ENCODE data around the gene NOTCH1. TPM values are rescaled to one million over a fixed set of nuclear protein-coding genes. Genes with fewer than 3 reads are reported as not detected.
A peak's percentile ranks its signal among the peaks of the same experiment; 100 is the strongest.

The NOTCH1 gene
- total RNA-seq, 3 donors from 2014 or later, result 12.6 to 33.8 (median 21.1) TPM

DNA sequence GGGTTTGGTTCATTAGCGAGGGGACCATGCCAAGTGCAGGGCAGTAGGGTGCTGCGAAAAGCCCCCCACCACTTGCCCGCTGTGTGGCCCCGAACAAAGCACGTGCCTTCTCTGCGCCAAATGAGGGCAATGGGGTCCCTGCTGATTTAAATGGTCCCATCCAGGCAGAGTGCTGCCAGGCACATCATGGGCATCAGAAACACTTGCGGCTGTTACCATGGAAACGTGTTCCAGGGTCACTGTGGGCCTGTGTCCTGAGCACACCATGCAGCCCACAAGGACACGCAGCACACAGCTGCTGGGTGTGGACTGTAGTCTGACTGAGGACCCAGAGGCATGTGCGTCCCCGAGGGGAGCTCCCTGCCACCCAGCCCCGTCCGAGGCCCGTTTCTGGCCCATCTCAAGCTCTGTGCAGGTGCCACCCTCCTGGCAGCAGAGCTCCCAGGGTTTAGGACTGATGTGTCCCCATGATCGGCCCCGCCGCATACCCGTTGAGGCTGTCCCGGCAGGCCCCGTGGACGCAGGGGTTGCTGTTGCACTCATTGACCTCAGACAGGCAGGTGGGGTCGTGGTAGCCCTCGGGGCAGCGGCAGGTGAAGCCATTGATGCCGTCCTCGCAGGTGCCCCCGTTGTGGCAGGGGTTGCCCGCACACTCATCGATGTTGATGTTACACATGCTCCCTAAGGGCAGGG lies 31.7 kb downstream of the NOTCH1 start:
- DNase-seq (ENCODE audit: low spot score in 2 of 2), result no peak
- intact Hi-C loops (cut with DNase I; ENCODE audit: low total_unique reads), result loop anchor here (1.0 kb wide), 1 partner anchor 32 kb away; the partner anchor contains the start of gene NOTCH1
- Histone ChIP-seq H3K27me3 (no peaks in the 10 kb centered on the region), H3K9me3 (no peaks in the 10 kb centered on the region), H3K4me3 (no peak overlapping the region), H3K27ac (no peak overlapping the region), H3K36me3 (no peaks in the 10 kb centered on the region), H3K4me1 (no peaks in the 10 kb centered on the region)
- TF ChIP-seq, protein P1, sequence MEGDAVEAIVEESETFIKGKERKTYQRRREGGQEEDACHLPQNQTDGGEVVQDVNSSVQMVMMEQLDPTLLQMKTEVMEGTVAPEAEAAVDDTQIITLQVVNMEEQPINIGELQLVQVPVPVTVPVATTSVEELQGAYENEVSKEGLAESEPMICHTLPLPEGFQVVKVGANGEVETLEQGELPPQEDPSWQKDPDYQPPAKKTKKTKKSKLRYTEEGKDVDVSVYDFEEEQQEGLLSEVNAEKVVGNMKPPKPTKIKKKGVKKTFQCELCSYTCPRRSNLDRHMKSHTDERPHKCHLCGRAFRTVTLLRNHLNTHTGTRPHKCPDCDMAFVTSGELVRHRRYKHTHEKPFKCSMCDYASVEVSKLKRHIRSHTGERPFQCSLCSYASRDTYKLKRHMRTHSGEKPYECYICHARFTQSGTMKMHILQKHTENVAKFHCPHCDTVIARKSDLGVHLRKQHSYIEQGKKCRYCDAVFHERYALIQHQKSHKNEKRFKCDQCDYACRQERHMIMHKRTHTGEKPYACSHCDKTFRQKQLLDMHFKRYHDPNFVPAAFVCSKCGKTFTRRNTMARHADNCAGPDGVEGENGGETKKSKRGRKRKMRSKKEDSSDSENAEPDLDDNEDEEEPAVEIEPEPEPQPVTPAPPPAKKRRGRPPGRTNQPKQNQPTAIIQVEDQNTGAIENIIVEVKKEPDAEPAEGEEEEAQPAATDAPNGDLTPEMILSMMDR (IDR thresholded peaks at IDR 0.05), result no peak
- TF ChIP-seq POLR2A (IDR thresholded peaks at IDR 0.05) (no peak), POLR2AphosphoS5 (IDR thresholded peaks at IDR 0.05) (no peak)

DNA sequence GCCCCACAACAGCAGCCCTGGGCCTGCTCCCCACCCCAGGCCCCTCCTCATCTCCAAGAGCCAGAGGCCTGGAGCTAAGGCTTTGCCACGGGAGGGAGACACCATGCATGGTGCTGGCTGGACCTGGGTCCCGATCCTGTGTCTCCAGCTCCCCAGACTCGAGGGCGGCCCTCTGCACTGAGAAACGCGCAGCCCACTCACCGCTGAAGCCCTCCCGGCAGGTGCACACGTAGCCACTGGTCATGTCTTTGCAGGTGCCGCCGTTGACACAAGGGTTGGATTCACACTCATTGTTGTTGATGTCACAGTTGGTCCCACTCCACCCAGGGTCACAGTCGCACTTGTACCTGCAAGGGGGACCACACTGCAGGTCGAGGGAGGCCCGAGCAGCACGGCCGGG lies 32.7 kb downstream of the NOTCH1 start:
- TF ChIP-seq POLR2A (IDR thresholded peaks at IDR 0.05) (no peak), POLR2AphosphoS5 (IDR thresholded peaks at IDR 0.05) (no peak)
- TF ChIP-seq, protein P1 (IDR thresholded peaks at IDR 0.05), result no peak
- intact Hi-C loops (cut with DNase I; ENCODE audit: low total_unique reads), result no loop called here
- Histone ChIP-seq H3K4me3 (no peak overlapping the region), H3K27me3 (no peaks in the 10 kb centered on the region), H3K27ac (peak overlapping the region in 1 of 2 donors; percentile 85), H3K4me1 (no peaks in the 10 kb centered on the region), H3K36me3 (no peaks in the 10 kb centered on the region), H3K9me3 (no peaks in the 10 kb centered on the region)
- no peak for DNase-seq (ENCODE audit: low spot score in 2 of 2)

DNA sequence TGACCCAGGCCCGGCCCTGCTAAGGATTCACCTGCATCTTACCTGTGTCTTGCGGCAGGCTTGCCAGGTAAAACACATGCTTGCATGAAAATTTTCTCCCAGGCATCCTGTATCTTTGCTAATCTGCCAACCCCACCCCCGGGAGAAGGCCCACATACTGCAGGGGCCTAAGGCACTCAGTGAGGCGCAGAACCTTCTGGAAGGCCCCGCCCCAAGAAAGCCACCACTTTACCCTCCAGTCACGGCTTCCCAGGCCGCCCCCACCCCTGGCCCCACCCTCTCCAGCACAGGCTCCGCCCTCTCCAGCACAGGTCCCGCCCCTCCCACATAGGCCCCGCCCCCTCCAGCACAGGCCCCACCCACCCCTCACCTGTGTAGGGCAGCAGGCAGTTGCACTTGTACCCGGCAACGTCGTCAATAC lies 33.2 kb downstream of the NOTCH1 start:
- H3K36me3 ChIP-seq, result no peaks in the 10 kb centered on the region
- peak overlapping the region; percentile 58 to 85 for H3K27ac ChIP-seq
- H3K4me1 ChIP-seq, result no peaks in the 10 kb centered on the region
- H3K9me3 ChIP-seq, result no peaks in the 10 kb centered on the region
- TF ChIP-seq POLR2AphosphoS5 (IDR thresholded peaks at IDR 0.05), result no peak
- no peak for TF ChIP-seq POLR2A (IDR thresholded peaks at IDR 0.05)
- TF ChIP-seq, protein P1 (IDR thresholded peaks at IDR 0.05), result no peak
- DNase-seq (ENCODE audit: low spot score in 2 of 2), result no peak
- no peaks in the 10 kb centered on the region for H3K27me3 ChIP-seq
- intact Hi-C loops (cut with DNase I; ENCODE audit: low total_unique reads), result no loop called here
- peak overlapping the region in 1 of 3 donors; percentile 3 for H3K4me3 ChIP-seq

GRCh38 chr9:136511670-136512592 lies 33.9 kb downstream of the NOTCH1 start:
- Histone ChIP-seq H3K9me3 (no peaks in the 10 kb centered on the region), H3K4me3 (peak overlapping the region in 1 of 3 donors; percentile 3), H3K36me3 (no peaks in the 10 kb centered on the region), H3K27me3 (no peaks in the 10 kb centered on the region), H3K27ac (peak overlapping the region; percentile 58 to 85), H3K4me1 (no peaks in the 10 kb centered on the region)
- intact Hi-C loops (cut with DNase I; ENCODE audit: low total_unique reads), result no loop called here
- DNase-seq (ENCODE audit: low spot score in 2 of 2), result no peak
- peak in 2 of 3 donors; percentile 27 to 67 for TF ChIP-seq POLR2AphosphoS5 (IDR thresholded peaks at IDR 0.05)
- TF ChIP-seq, protein P1 (IDR thresholded peaks at IDR 0.05), result no peak
